ENCODE results near the gene RPS2.

RPS2 gene

GRCh38 chr16:1914084-1914608 lies 50.5 kb downstream of the RPS2 start:
- TF ChIP-seq CTCF (IDR thresholded peaks at IDR 0.05; ENCODE audit: insufficient read depth, low read length, poor library complexity, severe bottlenecking) (no peak), EZH2phosphoT487 (conservative IDR thresholded peaks at IDR 0.05; ENCODE audit: low read length) (no peak)
- Histone ChIP-seq H3K79me2 (ENCODE audit: insufficient read depth, low read length) (no peaks in the 10 kb centered on the region), H3K36me3 (ENCODE audit: low read length) (no peaks in the 10 kb centered on the region), H3K27me3 (ENCODE audit: low read length) (no peaks in the 10 kb centered on the region), H4K20me1 (ENCODE audit: low read depth, low read length) (no peaks in the 10 kb centered on the region), H3K27ac (ENCODE audit: low read depth, low read length) (no peak overlapping the region), H3K9me3 (ENCODE audit: insufficient read depth, low read length) (no peaks in the 10 kb centered on the region), H2AFZ (ENCODE audit: low read depth, low read length, severe bottlenecking) (no peak overlapping the region), H3K9ac (ENCODE audit: low read length) (no peak overlapping the region), H3K4me3 (ENCODE audit: insufficient read depth, low read length, poor library complexity, severe bottlenecking) (no peak overlapping the region), H3K4me2 (ENCODE audit: low read depth, low read length, poor library complexity, severe bottlenecking) (no peak overlapping the region), H3F3A (ENCODE audit: insufficient read depth) (no peaks in the 10 kb centered on the region), H3K9me2 (replicated peaks; ENCODE audit: insufficient read depth, low read length) (no peaks in the 10 kb centered on the region)

- Histone ChIP-seq H3K9me2 (replicated peaks; ENCODE audit: insufficient read depth, low read length) (no peaks in the 10 kb centered on the region), H3K79me2 (ENCODE audit: insufficient read depth, low read length) (no peaks in the 10 kb centered on the region), H3K9me3 (ENCODE audit: insufficient read depth, low read length) (no peaks in the 10 kb centered on the region), H3K27ac (ENCODE audit: low read depth, low read length) (no peak overlapping the region), H3K4me2 (ENCODE audit: low read depth, low read length, poor library complexity, severe bottlenecking) (no peak overlapping the region), H3K36me3 (ENCODE audit: low read length) (no peaks in the 10 kb centered on the region), H4K20me1 (ENCODE audit: low read depth, low read length) (no peaks in the 10 kb centered on the region), H3K27me3 (ENCODE audit: low read length) (no peaks in the 10 kb centered on the region), H3K4me3 (ENCODE audit: insufficient read depth, low read length, poor library complexity, severe bottlenecking) (no peak overlapping the region), H3F3A (ENCODE audit: insufficient read depth) (no peaks in the 10 kb centered on the region), H2AFZ (ENCODE audit: low read depth, low read length, severe bottlenecking) (no peak overlapping the region), H3K9ac (ENCODE audit: low read length) (no peak overlapping the region)
- TF ChIP-seq EZH2phosphoT487 (conservative IDR thresholded peaks at IDR 0.05; ENCODE audit: low read length) = no peak
- TF ChIP-seq CTCF (IDR thresholded peaks at IDR 0.05; ENCODE audit: insufficient read depth, low read length, poor library complexity, severe bottlenecking) = no peak
These were observed 51.1 kb downstream of the RPS2 start for GRCh38 chr16:1913327-1914083.

- Histone ChIP-seq H3K9ac (ENCODE audit: low read length) (no peak overlapping the region), H3K27me3 (ENCODE audit: low read length) (no peaks in the 10 kb centered on the region), H3K9me2 (replicated peaks; ENCODE audit: insufficient read depth, low read length) (no peaks in the 10 kb centered on the region), H3F3A (ENCODE audit: insufficient read depth) (no peaks in the 10 kb centered on the region), H3K4me3 (ENCODE audit: insufficient read depth, low read length, poor library complexity, severe bottlenecking) (no peak overlapping the region), H3K79me2 (ENCODE audit: insufficient read depth, low read length) (no peaks in the 10 kb centered on the region), H3K9me3 (ENCODE audit: insufficient read depth, low read length) (no peaks in the 10 kb centered on the region), H4K20me1 (ENCODE audit: low read depth, low read length) (no peaks in the 10 kb centered on the region), H3K4me2 (ENCODE audit: low read depth, low read length, poor library complexity, severe bottlenecking) (no peak overlapping the region), H3K36me3 (ENCODE audit: low read length) (no peaks in the 10 kb centered on the region), H3K27ac (ENCODE audit: low read depth, low read length) (no peak overlapping the region), H2AFZ (ENCODE audit: low read depth, low read length, severe bottlenecking) (no peak overlapping the region)
- TF ChIP-seq CTCF (IDR thresholded peaks at IDR 0.05; ENCODE audit: insufficient read depth, low read length, poor library complexity, severe bottlenecking) (no peak), EZH2phosphoT487 (conservative IDR thresholded peaks at IDR 0.05; ENCODE audit: low read length) (no peak)
These were observed 52.4 kb downstream of the RPS2 start for GRCh38 chr16:1912215-1912543.
